ENCODE results near the gene TSHZ2.

TSHZ2 gene

DNA sequence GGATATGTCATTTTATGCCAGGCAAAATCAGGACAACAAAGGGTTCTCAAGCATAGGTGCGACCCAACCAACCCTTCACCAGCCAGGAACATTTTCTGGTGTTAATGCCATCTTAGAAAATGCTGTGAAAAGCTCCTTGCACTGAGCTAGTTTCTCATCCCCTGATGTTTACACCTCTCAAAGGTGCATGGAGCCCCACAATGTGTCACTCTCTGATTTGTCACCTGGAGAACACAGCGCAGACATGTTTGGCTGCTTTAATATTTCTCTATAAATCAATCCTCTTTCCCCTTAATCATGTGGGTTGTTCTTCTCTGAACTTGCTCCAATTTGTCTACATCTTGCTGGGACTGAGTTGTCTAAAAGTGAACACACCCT is 244.3 kb downstream of the TSHZ2 start:
- DNase-seq: no peak

DNA sequence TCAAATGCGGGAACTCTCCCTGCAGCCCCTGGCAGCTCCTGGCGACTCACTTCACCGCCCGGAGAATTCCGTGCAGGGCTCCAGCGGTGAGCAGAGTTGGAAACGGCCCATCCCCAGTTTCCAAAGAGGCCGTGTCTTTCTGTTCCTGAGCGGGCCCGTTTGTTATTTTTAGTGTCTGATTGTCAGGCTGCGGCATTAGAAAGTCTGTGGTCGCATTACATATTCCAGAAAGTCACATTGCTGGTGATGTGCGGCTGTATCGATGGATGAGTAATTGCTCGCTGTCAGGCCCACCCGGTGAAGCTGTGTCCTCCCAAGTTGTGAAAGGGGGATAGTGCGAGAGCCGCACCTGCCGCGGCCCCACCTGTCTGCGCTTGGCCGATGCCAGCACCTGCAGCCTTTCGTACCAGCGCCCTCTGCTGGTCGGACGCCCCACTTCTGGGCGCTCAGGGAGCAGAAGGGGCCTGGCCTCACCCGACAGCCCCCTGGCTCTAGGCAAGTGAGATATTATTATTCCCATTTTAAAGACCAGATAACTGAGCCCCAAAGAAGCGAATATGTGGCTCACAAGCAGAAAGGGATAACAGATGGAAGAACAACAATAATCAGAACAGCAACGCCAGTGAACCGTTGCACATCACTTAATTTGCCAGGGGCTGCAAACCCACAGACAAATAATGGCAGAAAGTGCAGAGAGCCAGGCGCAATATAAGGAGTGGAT is 244.9 kb downstream of the TSHZ2 start:
- DNase-seq: no peak

- no peak for DNase-seq
Measured at GRCh38 chr20:53220482-53221307, 248.5 kb downstream of the TSHZ2 start.

DNA sequence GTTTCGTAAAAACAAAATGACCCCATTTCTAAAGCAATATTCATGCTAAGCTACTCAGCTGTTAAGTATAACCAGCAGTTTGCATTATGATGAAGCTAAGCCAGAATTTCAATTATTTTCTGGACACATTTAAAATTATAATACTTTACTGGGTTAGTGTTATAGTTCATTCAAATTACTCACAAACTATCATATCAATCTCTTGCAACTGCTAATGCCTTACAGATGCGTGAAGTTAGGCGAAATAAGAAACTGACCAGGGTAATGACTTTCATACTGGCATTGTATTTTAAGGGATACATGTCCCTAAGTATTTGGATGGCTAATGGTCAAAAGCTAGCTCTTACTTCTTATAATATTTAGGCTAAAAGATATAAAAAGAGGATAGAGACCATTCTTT is 249.6 kb downstream of the TSHZ2 start:
- no peak for DNase-seq

GRCh38 chr20:53222416-53222815 is 250.3 kb downstream of the TSHZ2 start:
- DNase-seq: no peak

GRCh38 chr20:53222932-53223331 is 250.8 kb downstream of the TSHZ2 start:
- DNase-seq: no peak

- no peak for DNase-seq
Measured at GRCh38 chr20:53223626-53224172, 251.5 kb downstream of the TSHZ2 start.

- DNase-seq: no peak
Measured at GRCh38 chr20:53224851-53225250, 252.7 kb downstream of the TSHZ2 start.

DNA sequence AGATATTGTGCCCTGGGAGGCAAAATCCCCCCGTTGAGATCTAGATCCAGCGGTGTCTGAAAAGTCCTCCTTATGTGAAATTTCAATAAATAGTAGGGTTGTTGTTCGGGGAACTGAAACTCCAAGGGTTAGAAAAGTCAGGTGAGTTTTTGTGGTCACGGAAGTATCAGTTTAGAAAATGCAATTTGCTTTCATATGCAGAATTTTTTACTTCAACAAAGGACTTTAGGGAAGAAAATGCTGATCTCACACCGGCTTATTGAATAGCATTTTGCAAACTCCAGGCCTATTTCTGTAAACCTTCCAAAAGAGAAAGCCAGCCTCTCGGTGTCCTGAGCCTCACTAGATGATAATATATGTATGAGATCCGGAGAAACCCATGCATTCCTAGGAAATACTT is 254.7 kb downstream of the TSHZ2 start:
- DNase-seq: no peak

DNA sequence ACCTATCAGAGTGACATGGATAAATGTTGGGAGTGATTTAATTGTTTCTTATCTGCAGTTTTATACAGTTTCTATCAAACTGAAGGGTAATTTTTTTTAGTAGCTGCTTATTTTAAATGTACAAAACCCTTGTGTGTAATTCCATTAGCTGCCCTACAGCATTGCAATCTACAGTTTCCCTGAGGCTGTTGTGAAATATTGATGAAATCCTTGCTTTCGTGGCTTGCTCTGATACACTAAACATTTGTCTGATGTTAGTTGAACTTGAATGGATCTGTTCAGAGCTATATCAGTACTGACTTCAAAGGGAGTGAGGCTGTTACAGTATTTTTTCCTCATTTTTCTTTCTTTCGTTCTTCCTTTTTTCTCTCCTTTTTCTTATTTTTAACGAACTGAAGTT is 255.4 kb downstream of the TSHZ2 start:
- DNase-seq: no peak

DNA sequence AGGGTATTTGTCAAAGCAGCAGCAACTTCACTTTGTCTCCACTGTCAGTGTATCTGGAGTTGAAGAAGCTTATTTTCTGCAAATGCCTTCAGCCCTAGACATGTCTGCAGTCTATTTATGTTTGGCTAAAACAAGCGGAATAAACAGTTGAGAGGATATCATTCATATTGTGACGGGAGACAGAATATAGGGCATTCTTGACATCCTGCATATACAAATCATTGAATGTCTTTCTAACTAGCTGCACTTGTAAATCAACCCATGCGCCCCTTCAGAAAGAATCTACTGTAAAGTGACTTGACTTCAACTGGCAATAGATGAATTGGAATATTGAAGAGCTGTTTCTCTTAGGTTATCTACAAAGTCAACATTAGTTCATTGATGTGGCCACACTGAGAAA is 258.9 kb downstream of the TSHZ2 start:
- DNase-seq: no peak

- DNase-seq: no peak
Measured at GRCh38 chr20:53237461-53237860, 265.3 kb downstream of the TSHZ2 start.

DNA sequence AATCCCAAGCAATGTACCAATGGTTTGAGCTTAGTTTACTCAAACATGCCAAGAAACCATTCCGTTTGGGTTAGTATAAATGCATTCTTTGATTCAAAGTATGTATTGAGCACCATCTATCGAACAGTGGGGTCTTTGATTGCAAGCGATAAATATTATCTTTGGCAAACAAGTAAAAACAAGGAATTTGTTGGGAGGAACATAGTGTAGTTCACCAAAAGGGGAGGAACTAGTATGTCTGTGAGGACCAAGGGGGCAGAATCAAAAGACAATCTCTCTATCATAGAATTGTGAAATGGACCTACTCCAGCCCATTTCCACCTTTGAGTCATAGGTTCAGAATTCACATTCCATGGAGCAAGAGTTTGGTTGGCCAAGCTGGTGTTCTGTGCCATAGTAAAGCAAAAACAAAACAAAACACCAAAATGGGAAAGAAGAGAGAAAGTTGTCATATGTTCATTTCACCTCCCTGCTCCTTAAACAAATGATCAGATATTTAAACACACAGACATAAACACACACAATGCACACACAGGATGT is 266.0 kb downstream of the TSHZ2 start:
- DNase-seq: no peak

GRCh38 chr20:53243152-53243551 is 271.0 kb downstream of the TSHZ2 start:
- DNase-seq: no peak

DNA sequence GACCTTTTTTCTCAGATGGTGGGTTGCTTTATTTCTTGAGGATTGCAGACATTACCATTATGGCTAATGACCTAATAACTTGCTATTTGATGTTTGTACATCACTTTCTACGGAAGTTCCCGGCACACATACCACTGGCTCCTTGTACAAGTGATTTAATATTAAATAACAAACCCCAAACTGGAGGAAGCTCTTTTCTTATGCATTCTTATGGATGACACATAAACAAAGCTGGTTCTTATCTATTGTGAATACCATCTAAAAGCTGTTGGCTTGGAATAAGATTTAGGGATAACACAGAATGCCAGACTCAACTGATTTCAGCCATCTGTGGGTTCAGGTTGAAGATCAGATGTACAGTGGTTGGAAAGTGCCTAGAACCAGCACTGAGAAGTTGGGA is 272.6 kb downstream of the TSHZ2 start:
- DNase-seq: no peak

DNA sequence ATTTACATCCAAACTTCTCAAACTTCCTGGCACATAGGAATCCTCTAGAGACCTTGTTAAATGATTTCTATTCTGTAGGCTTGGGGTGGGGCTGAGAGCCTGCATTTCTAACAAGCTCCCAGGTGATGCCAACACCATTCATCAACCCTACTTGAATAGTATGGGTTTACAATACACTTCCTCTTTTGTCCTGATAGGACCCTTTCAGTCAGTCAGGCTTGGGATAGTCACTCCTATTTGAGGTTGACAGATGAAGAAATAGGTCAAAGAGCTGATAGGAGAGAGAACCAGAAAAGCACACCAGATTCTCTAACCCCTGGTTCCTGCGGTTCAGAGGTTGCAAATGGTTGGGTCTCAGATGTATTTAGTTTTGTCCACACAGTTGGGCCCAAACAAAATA is 273.4 kb downstream of the TSHZ2 start:
- DNase-seq: no peak

DNA sequence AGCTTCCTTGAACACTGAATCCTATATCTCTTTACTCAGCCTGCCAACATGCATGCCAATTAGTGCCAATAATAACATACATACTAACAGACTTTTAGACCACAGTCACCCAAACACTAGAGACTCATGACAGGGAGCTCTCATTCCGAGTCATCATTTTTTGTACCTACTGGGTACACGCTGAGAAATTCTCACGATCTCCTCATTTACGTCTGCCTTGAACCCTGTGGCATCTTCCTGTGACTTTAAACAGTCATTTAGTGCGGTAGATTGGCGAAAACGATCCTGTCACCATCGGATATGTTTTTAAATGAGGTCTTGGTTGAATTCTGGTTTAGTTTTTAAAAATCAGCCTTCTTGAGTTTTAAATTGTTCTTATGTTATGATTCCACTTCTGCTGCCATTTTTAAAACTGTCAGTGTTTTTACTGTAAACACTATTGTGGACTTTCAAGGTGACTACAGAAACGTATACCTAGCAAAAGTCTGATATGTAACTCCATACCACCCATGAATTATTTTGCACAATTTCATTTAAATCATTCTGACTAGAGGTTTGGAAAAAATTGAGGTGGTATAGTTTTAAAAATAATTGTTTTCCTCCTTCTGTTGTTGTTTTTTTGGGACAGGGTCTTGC is 275.4 kb downstream of the TSHZ2 start:
- no peak for DNase-seq

DNA sequence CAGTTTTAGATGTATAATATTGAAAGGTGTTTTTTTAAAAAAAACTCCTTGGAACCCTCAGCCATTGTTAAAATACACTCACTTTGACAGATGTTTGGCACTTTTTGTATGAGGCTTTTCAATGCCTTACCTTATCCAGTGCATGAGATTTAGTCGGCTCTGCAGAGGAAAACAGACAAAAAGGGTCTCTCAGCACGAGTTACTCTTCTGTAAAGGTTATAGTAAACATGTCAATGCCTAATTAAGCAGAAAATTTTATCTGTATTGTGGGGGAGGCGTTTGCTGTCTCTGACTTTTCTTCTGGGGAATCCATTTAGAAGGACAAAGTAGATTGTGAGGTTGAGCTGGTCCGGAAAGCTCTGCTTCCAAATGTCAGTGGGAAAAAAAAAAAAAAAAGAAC is 278.3 kb downstream of the TSHZ2 start:
- no peak for DNase-seq

DNA sequence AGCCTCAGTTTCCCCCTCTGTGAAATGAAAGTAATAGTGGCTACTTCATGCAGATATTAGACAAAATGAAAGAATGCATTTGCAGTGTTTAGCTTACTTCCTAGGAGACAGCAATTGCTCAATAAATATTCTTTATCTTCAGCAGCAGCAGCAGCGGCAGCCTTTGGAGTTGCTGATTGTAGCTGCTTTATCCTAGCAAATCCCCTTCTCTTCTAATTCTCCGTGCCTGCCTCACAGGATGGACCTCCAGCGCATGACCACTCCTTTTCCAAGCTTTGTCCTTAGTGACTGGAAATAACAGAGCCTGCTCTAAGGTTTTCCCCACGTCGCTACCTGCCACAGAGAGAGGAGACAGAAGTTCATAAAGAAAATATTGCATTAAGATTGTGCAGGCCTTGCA is 279.8 kb downstream of the TSHZ2 start:
- DNase-seq: no peak

- DNase-seq: no peak
Measured at GRCh38 chr20:53253668-53254067, 281.5 kb downstream of the TSHZ2 start.

- DNase-seq: no peak
Measured at GRCh38 chr20:53255102-53255710, 283.0 kb downstream of the TSHZ2 start.

GRCh38 chr20:53258741-53259140 is 286.6 kb downstream of the TSHZ2 start:
- DNase-seq: no peak

DNA sequence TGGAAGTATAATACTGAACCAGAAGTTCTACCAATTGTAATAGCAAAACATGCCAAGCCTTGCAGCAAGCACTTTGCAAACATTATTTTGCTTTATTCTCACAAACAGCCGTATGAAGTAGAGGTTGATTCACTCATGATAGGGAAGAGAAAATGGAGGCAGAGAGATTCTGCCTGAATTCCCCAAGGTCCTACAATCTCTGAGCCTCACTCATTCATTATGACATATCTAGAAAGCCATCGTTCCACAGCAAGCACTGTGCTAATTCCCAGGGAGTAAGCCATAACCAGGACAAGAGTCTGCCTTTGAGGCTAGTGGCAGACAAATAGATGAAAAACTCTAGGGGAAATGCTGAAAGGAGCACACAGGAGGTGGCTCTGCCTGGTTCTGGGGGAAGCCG is 288.0 kb downstream of the TSHZ2 start:
- DNase-seq: no peak

Measured in GDM1 (cell line).